ENCODE data around the gene GRM8.

GRM8 gene

DNA sequence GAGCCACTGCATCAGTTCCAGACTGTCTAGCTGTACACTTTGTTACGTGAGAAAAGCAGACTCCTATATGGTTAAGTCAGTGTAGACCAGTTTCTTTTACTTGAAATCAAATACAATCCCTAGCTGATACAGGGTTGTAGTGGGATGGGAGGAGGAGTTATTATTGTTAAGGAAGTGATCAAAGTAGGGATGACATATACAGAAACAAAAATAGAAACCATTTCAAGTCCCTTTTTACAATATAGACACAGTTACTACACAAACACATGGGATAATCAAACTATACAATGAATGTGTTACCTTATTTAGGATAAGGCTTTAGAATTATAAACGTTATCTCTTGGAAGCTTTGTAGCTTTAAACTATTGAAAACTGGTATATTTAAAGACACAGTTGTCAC is 233.9 kb downstream of the GRM8 start:
- TF ChIP-seq, protein P1, sequence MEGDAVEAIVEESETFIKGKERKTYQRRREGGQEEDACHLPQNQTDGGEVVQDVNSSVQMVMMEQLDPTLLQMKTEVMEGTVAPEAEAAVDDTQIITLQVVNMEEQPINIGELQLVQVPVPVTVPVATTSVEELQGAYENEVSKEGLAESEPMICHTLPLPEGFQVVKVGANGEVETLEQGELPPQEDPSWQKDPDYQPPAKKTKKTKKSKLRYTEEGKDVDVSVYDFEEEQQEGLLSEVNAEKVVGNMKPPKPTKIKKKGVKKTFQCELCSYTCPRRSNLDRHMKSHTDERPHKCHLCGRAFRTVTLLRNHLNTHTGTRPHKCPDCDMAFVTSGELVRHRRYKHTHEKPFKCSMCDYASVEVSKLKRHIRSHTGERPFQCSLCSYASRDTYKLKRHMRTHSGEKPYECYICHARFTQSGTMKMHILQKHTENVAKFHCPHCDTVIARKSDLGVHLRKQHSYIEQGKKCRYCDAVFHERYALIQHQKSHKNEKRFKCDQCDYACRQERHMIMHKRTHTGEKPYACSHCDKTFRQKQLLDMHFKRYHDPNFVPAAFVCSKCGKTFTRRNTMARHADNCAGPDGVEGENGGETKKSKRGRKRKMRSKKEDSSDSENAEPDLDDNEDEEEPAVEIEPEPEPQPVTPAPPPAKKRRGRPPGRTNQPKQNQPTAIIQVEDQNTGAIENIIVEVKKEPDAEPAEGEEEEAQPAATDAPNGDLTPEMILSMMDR (IDR thresholded peaks at IDR 0.05; ENCODE audit: low read depth, low read length) = no peak
- DNase-seq (ENCODE audit: extremely low read depth, low read depth) = no peak

DNA sequence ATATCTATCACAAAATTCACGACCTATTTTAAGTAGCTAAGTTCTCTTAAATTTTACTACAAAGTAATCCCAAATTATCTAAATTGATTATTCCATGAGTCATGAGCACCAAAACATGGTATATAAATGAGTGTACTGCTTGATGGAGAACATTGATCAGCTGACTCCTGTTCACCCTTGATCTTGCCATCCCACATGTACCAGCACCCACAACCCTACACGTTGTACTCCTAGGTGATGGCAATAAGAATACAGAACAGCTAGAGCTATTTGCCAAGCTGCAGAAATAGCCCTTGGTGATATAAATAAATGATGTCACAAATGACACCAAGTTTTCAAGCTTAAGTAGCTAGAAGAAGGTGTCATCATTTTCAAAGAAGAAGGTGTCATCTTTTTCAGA is 235.5 kb downstream of the GRM8 start:
- TF ChIP-seq, protein P1 (IDR thresholded peaks at IDR 0.05; ENCODE audit: low read depth, low read length) = no peak
- no peak for DNase-seq (ENCODE audit: extremely low read depth, low read depth)

DNA sequence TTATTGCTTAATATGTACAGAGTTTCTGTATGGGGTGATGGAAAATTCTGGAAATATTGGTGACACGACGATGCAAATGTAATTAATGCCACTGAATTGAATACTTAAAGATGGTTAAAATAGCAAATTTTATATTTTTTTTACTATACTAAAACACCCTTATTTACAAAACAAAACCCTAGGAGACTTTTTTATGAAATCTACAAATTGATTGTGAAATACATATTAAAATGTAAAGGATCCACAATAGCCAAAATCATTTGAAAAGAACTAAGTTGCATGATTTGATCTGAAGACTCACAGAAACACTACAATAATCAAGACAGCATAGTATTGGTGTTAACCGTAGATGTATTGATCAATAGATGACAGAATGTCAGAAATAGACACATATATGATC is 252.0 kb downstream of the GRM8 start:
- DNase-seq (ENCODE audit: extremely low read depth, low read depth) = no peak
- TF ChIP-seq, protein P1 (IDR thresholded peaks at IDR 0.05; ENCODE audit: low read depth, low read length) = no peak

DNA sequence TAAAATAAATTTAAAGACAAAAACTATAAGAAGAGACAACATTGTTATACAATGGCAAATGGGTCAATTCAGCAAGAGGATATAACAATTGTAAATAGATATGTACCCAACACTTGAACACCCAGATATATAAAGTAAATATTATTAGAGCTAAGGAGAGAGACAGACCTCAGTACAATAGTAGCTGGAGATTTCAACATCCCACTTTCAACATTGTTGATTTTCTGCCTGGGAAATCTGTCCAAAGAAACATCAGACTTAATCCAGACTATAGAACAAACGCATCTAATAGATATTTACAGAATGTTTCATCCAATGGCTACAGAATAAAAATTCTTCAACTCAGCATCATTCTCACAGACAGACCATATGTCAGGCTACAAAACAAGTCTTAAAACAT is 256.1 kb downstream of the GRM8 start:
- no peak for DNase-seq (ENCODE audit: extremely low read depth, low read depth)
- TF ChIP-seq, protein P1 (IDR thresholded peaks at IDR 0.05; ENCODE audit: low read depth, low read length) = no peak

DNA sequence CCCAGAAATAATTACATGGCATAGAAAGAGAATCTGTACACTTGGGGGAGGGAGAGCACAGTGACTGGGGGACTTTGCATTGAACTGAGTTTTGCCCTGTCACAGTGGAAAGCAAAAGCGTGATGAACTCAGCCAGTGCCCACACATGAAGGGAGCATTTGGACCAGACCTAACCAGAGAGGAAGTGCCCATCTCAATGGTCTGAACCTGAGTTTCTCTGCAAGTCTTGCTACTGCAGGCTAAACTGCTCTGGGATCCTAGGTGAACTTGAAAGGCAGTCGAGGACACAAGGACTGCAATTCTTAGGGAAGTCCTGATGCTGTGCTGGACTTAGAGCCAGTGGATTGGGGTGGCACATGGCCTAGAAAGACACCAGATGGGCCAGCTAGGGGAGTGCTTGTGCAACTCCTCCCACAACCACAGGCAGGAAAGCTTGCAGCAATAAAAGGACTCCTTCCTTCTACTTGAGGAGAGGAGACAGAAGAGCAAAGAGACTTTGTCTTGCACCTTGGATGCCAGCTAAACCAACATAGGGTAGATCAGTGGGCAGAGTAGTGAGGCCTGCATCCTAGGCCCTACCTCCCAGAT is 259.0 kb downstream of the GRM8 start:
- TF ChIP-seq, protein P1 (IDR thresholded peaks at IDR 0.05; ENCODE audit: low read depth, low read length) = no peak
- no peak for DNase-seq (ENCODE audit: extremely low read depth, low read depth)

DNA sequence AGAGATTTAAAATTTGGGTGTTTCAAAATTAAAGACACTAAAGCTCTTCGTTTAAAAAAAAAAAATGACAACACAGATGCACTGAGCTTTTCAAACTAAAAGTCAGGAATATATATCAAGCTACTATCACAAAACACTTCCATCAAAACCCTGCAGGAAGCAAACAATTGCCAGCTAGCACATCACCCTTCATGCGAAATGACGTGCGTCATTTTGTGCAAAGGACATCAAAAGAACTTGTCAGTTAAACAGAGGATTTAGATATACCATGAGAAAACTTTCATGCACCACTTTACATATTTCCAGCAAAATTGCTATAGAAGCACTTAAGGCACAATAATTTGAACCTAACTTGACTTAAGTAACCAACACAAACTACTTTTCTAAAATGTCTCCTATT is 264.7 kb downstream of the GRM8 start:
- TF ChIP-seq, protein P1 (IDR thresholded peaks at IDR 0.05; ENCODE audit: low read depth, low read length) = no peak
- DNase-seq (ENCODE audit: extremely low read depth, low read depth) = no peak

DNA sequence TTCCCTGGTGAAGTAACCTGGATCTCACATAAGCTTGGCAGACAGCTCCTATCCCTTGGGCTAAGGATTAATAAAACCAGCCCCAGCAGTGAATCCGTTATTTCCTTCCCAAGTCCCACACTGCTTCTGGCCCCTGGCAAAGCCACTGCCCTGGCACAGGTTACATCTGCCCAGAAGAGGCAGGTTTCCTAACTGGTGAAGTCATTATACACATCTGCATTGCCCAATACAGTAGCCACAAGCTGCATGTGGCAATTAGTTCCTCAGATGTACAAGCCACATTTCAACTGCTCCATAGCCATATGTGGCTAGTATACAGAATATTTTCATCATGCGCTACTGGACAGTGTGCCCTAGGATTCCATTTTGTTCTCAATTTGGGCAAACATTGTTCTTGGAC is 273.0 kb downstream of the GRM8 start:
- DNase-seq (ENCODE audit: extremely low read depth, low read depth) = no peak
- TF ChIP-seq, protein P1 (IDR thresholded peaks at IDR 0.05; ENCODE audit: low read depth, low read length) = no peak
